HCT116 (cell line): ENCODE results near the gene DUSP3. TPM values are rescaled to one million over a fixed set of nuclear protein-coding genes. Genes with fewer than 3 reads are reported as not detected.

Experiments used
- ATAC-seq: fragments of 200-7000 bp; cut with Tn5 transposase; 2 replicates; pipeline ENCODE4 v1.9.1; 2020; ENCODE audit warnings: mild to moderate bottlenecking, moderate library complexity
- BruUV-seq: library from RNA; stranded (reverse); fragments of 400-500 nt; replicated peaks from 2 replicates; lab custom pipeline; 2021; lab: Mats Ljungman, UMichigan
- CTCF ChIA-PET: fragments of 300-600 bp; sonication (Branson Sonifier 250); formaldehyde crosslinking; loops from one replicate; lab custom pipeline; 2021; ENCODE audit warnings: antibody characterized with exemption; lab: Charles Lee
- POLR2A ChIA-PET: fragments of 300-600, 350-600 bp; sonication (Branson Sonifier 250); formaldehyde crosslinking; loops from one replicate; lab custom pipeline; 2021; ENCODE audit warnings: antibody characterized with exemption; lab: Charles Lee
- RAD21 ChIA-PET, 2 experiments: fragments of 300-600 bp; sonication (Branson Sonifier 250); formaldehyde crosslinking; loops; one replicate each; lab custom pipeline; 2023; ENCODE audit warnings: low total read pairs in 2 of 2; ENCODE audit not compliant: uncharacterized antibody in 2 of 2, unreplicated experiment in 2 of 2, low non-redundant PET in 1 of 2; lab: Charles Lee
- DNase-seq: peaks from one replicate; pipeline ENCODE4 v3.0.0-alpha.2; 2010; ENCODE audit warnings: low read depth, low spot score
- H2AFZ ChIP-seq: fragments of 200-600 bp; shearing (Covaris generic), sonication (generic); 2 replicates; pipeline ENCODE4 v1.6.1; 2017; ENCODE audit warnings: low read depth, mixed run types, mixed read lengths, antibody characterized with exemption, low read length; ENCODE audit not compliant: poor library complexity, severe bottlenecking
- H3K27ac ChIP-seq: 2 replicates; pipeline ENCODE4 v1.5.1; 2012; ENCODE audit warnings: low read depth, low read length
- H3K27me3 ChIP-seq: fragments of 200-600 bp; sonication (generic); 2 replicates; pipeline ENCODE4 v1.6.1; 2016; ENCODE audit warnings: mixed run types, low read length, mixed read lengths; ENCODE audit not compliant: insufficient read depth
- H3K36me3 ChIP-seq, 2 experiments: fragments of 200-500 bp in 1 of 2; fragments of 200-600 bp in 1 of 2; sonication (Bioruptor generic) in 1 of 2; sonication (generic) in 1 of 2; 2 replicates each; pipeline versions ENCODE4 v1.5.1 to v1.6.1; 2014 to 2016; ENCODE audit warnings: low read length in 2 of 2, inconsistent platforms in 1 of 2, mixed read lengths in 1 of 2, mixed run types in 1 of 2; ENCODE audit not compliant: insufficient read depth in 2 of 2, control insufficient read depth in 1 of 2
- H3K4me1 ChIP-seq, 2 experiments: fragments of 200-600 bp in 1 of 2; sonication (generic) in 1 of 2; 2 replicates each; pipeline versions ENCODE4 v1.5.1 to v1.6.1; 2012 to 2017; ENCODE audit warnings: low read length in 2 of 2, inconsistent platforms in 1 of 2, mild to moderate bottlenecking in 1 of 2, mixed read lengths in 1 of 2, mixed run types in 1 of 2, moderate library complexity in 1 of 2; ENCODE audit not compliant: insufficient read depth in 2 of 2, control insufficient read depth in 1 of 2
- H3K4me2 ChIP-seq: fragments of 200-600 bp; sonication (generic); 2 replicates; pipeline ENCODE4 v1.6.1; 2017; ENCODE audit warnings: mixed run types, low read length, mixed read lengths
- H3K4me3 ChIP-seq, 2 experiments: fragments of 200-600 bp in 1 of 2; sonication (generic) in 1 of 2; replicated peaks in 1 of 2; 2 replicates each; pipeline ENCODE4 v1.5.1; 2011 to 2016; ENCODE audit warnings: low read length in 2 of 2, control low read depth in 1 of 2, low read depth in 1 of 2, mild to moderate bottlenecking in 1 of 2, mixed read lengths in 1 of 2, mixed run types in 1 of 2
- H3K79me2 ChIP-seq: fragments of 200-600 bp; sonication (generic); 2 replicates; pipeline ENCODE4 v1.6.1; 2017; ENCODE audit warnings: mild to moderate bottlenecking, mixed run types, low read length, moderate library complexity, mixed read lengths; ENCODE audit not compliant: insufficient read depth
- H3K9ac ChIP-seq: fragments of 200-600 bp; sonication (generic); 2 replicates; pipeline ENCODE4 v1.6.1; 2016; ENCODE audit warnings: low read length, mixed read lengths
- H3K9me2 ChIP-seq: fragments of 200-600 bp; sonication (generic), shearing (Covaris generic); 2 replicates; pipeline ENCODE4 v1.6.1; 2017; ENCODE audit warnings: mixed run types, mild to moderate bottlenecking, moderate library complexity; ENCODE audit not compliant: insufficient read depth
- H3K9me3 ChIP-seq, 2 experiments: fragments of 200-500 bp in 1 of 2; fragments of 200-600 bp in 1 of 2; sonication (Bioruptor generic) in 1 of 2; sonication (generic) in 1 of 2; 2 replicates each; pipeline ENCODE4 v1.6.1; 2014 to 2017; ENCODE audit warnings: low read length in 2 of 2, mixed read lengths in 2 of 2, inconsistent platforms in 1 of 2, low read depth in 1 of 2, mild to moderate bottlenecking in 1 of 2, mixed run types in 1 of 2, moderate library complexity in 1 of 2; ENCODE audit not compliant: control insufficient read depth in 1 of 2, insufficient read depth in 1 of 2
- H4K20me1 ChIP-seq: fragments of 200-600 bp; sonication (generic), shearing (Covaris generic); 2 replicates; pipeline ENCODE4 v1.6.1; 2017; ENCODE audit warnings: mixed run types, mild to moderate bottlenecking, moderate library complexity; ENCODE audit not compliant: insufficient read depth
- EZH2 ChIP-seq: fragments of 200-600 bp; sonication (generic); IDR thresholded peaks from 2 replicates; pipeline ENCODE4 v1.6.1; 2017; ENCODE audit warnings: antibody characterized with exemption, mixed run types
- JUND ChIP-seq: IDR thresholded peaks from 2 replicates; pipeline ENCODE4 v1.6.1; 2012
- SRF ChIP-seq: IDR thresholded peaks from 2 replicates; pipeline ENCODE4 v1.6.1; 2012; ENCODE audit warnings: low read depth
- TCF7L2 ChIP-seq: IDR thresholded peaks from 2 replicates; pipeline ENCODE4 v1.7.0; 2011; ENCODE audit warnings: borderline replicate concordance, inconsistent platforms; ENCODE audit not compliant: insufficient read depth, insufficient read length; ENCODE audit errors: extremely low read depth
- intact Hi-C: fragments of 100-400 bp; cut with micrococcal nuclease; formaldehyde crosslinking; loops from 2 replicates; pipeline ENCODE4 v1.10.0; 2022
- total RNA-seq: library from RNA; stranded (reverse); gene quantifications from one replicate; pipeline ENCODE4 v1.2.1, GENCODE V29; 2021; ENCODE audit not compliant: unreplicated experiment
- TF ChIP-seq, protein P1 (sequence below): IDR thresholded peaks from 2 replicates; pipeline ENCODE4 v1.6.1; 2012
- TF ChIP-seq, protein P2 (sequence below): IDR thresholded peaks from 2 replicates; pipeline ENCODE4 v1.6.1; 2012; ENCODE audit warnings: low read depth
- TF ChIP-seq, protein P3 (sequence below): IDR thresholded peaks from 2 replicates; pipeline ENCODE4 v1.6.1; 2012

Gene DUSP3
- total RNA-seq, 1 experiment from 2014 or later: 29.6 TPM

DNA sequence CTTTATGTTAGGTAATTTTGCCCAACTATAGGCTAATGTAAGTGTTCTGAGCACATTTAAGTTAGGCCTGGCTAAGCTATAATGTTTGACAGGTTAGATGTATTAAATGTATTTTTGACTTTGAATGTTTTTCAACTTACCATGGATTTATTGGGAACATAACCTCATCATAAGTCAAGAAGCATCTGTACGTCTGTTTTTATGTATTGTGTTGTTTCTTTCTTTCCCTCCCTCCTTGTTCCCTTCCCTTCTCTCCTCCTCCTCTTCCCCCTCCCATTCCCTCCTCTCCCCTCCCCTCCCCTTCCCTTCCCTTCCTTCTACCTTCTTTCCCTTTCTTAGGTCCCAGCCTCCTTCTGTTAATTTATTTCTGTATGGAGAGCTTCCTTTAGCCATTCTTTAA lies 10.7 kb upstream of the DUSP3 start:
- TF ChIP-seq EZH2 (no peak), TCF7L2 (no peak), JUND (no peak), SRF (no peak)
- TF ChIP-seq, protein P1, sequence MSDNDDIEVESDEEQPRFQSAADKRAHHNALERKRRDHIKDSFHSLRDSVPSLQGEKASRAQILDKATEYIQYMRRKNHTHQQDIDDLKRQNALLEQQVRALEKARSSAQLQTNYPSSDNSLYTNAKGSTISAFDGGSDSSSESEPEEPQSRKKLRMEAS: no peak
- TF ChIP-seq, protein P2, sequence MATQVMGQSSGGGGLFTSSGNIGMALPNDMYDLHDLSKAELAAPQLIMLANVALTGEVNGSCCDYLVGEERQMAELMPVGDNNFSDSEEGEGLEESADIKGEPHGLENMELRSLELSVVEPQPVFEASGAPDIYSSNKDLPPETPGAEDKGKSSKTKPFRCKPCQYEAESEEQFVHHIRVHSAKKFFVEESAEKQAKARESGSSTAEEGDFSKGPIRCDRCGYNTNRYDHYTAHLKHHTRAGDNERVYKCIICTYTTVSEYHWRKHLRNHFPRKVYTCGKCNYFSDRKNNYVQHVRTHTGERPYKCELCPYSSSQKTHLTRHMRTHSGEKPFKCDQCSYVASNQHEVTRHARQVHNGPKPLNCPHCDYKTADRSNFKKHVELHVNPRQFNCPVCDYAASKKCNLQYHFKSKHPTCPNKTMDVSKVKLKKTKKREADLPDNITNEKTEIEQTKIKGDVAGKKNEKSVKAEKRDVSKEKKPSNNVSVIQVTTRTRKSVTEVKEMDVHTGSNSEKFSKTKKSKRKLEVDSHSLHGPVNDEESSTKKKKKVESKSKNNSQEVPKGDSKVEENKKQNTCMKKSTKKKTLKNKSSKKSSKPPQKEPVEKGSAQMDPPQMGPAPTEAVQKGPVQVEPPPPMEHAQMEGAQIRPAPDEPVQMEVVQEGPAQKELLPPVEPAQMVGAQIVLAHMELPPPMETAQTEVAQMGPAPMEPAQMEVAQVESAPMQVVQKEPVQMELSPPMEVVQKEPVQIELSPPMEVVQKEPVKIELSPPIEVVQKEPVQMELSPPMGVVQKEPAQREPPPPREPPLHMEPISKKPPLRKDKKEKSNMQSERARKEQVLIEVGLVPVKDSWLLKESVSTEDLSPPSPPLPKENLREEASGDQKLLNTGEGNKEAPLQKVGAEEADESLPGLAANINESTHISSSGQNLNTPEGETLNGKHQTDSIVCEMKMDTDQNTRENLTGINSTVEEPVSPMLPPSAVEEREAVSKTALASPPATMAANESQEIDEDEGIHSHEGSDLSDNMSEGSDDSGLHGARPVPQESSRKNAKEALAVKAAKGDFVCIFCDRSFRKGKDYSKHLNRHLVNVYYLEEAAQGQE: no peak
- TF ChIP-seq, protein P3, sequence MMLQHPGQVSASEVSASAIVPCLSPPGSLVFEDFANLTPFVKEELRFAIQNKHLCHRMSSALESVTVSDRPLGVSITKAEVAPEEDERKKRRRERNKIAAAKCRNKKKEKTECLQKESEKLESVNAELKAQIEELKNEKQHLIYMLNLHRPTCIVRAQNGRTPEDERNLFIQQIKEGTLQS: no peak
- no peak overlapping the region for H2AFZ ChIP-seq
- H3K9me3 ChIP-seq: no peaks in the 10 kb centered on the region
- no peaks in the 10 kb centered on the region for H3K79me2 ChIP-seq
- H3K4me1 ChIP-seq: peaks cover 10 to 12% of the 10 kb centered on the region in 2 experiments
- no peaks in the 10 kb centered on the region for H3K36me3 ChIP-seq
- CTCF ChIA-PET: interaction anchor here (1.5 to 3.1 kb wide), 2 partner anchors 51 to 57 kb away, joined by 9 to 13 read pairs; partner anchors contain the start of gene CD300LG
- no peak overlapping the region for H3K9ac ChIP-seq
- RAD21 ChIA-PET: no interaction called here
- no peaks in the 10 kb centered on the region for H3K9me2 ChIP-seq
- no peaks in the 10 kb centered on the region for H3K27me3 ChIP-seq
- no peak for DNase-seq
- intact Hi-C loops: no loop called here
- H4K20me1 ChIP-seq: no peaks in the 10 kb centered on the region
- POLR2A ChIA-PET: no interaction called here
- no peak overlapping the region for H3K4me2 ChIP-seq
- BruUV-seq: no TSS peak
- no peak overlapping the region for H3K4me3 ChIP-seq
- no peak for ATAC-seq
- no peak overlapping the region for H3K27ac ChIP-seq
